GM12801 (cell line): ENCODE results near the gene SLC27A4.

Source experiments
- TF ChIP-seq, protein P1 (sequence below): IDR thresholded peaks from one replicate; pipeline ENCODE4 v1.5.1; 2011; ENCODE audit warnings: control low read depth; ENCODE audit not compliant: insufficient read length; ENCODE audit errors: extremely low read depth

SLC27A4 gene

DNA sequence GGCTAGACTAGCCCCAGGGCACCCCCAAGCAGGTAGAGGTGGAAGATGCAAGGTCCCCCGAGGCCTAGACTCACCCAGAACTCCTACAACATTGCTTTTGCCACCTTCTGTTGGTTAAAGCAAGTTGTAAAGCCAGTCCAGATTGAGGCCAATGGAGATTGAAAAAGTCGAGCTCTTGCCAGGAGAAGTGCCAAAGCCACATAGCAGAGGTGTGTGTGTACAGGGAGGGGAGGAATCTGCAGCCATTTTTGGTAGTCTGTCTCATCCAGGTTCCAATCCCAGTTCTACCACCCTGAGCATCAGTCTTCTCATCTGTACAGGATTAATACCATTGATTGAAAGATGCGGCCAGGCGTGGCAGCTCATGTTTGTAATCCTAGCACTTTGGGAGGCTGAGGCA is 18.5 kb downstream of the SLC27A4 start:
- TF ChIP-seq, protein P1, sequence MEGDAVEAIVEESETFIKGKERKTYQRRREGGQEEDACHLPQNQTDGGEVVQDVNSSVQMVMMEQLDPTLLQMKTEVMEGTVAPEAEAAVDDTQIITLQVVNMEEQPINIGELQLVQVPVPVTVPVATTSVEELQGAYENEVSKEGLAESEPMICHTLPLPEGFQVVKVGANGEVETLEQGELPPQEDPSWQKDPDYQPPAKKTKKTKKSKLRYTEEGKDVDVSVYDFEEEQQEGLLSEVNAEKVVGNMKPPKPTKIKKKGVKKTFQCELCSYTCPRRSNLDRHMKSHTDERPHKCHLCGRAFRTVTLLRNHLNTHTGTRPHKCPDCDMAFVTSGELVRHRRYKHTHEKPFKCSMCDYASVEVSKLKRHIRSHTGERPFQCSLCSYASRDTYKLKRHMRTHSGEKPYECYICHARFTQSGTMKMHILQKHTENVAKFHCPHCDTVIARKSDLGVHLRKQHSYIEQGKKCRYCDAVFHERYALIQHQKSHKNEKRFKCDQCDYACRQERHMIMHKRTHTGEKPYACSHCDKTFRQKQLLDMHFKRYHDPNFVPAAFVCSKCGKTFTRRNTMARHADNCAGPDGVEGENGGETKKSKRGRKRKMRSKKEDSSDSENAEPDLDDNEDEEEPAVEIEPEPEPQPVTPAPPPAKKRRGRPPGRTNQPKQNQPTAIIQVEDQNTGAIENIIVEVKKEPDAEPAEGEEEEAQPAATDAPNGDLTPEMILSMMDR = no peak

DNA sequence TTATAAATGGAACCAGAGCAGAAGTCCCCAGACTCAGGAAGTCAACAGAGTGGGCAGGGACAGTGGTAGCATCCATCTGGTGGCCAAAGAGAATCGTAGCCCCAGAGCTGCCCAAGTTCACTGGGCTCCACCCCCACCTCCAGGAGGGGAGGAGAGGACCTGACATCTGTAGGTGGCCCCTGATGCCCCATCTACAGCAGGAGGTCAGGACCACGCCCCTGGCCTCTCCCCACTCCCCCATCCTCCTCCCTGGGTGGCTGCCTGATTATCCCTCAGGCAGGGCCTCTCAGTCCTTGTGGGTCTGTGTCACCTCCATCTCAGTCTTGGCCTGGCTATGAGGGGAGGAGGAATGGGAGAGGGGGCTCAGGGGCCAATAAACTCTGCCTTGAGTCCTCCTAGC is 20.5 kb downstream of the SLC27A4 start:
- TF ChIP-seq, protein P1 = no peak

DNA sequence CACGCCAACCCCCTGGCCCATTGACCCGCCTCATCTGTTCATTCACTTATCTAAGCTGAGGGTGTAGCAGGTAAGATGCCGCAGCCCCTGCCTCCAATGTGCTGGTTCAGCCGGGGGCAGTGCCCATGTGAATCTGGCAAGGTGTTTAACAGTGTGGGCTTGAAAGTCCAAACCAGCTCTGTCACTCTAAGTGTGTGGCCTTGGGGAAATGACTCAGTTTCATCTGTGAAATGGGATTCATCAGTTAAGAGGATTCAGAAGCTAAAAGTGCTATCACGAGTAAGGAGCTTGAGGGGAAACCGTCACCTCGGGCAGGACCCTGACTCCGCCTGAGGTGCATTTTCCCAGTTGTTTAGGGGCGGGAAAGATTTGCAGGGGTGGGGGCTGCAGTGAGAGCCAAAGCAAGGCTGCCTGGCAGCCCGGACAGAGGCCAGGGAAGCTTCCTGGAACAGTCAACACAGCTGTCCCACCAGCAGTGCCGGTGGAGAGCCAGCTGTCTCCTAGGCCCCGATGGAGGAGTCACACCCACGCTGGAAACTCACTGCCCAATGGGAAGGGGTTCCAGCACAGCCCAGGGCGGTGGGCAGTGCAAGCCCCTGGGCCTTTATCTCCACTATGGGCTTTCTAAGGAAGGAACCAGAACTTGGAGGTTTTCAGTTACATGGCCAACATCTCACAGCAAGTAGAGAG is 21.1 kb downstream of the SLC27A4 start:
- TF ChIP-seq, protein P1 = no peak

DNA sequence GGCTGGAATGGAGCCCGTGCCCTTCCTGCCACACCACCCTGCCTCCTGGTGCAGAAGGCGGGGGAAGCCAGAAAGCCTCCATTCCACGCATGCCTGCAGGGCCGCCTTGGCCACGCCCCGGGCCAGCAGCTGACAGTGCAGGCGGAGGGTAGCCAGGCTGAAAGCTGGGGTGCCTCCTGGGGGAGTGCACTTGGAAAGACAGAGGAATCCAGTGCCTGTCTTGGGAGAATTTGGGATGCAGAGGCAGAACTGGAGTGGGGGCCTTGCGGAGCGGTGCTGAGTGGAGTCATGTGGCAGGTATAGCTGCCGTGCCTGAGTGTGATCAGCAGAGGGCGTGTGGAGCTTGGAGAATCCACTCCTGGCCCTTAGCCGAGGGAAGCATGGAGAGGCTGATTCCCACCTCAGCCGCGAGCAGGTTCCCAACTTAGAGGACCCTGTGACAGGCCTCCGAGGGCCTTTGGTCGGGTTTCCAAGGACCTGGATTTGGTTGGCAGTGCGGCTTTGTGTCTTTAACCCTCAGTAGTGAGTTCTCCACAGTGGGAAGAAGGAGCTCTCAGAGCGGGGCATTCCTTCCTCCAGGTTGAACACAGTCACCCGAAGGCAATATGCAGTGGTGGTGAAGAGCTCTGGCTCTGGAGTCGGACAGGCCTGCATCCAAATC is 21.8 kb downstream of the SLC27A4 start:
- TF ChIP-seq, protein P1 = no peak

DNA sequence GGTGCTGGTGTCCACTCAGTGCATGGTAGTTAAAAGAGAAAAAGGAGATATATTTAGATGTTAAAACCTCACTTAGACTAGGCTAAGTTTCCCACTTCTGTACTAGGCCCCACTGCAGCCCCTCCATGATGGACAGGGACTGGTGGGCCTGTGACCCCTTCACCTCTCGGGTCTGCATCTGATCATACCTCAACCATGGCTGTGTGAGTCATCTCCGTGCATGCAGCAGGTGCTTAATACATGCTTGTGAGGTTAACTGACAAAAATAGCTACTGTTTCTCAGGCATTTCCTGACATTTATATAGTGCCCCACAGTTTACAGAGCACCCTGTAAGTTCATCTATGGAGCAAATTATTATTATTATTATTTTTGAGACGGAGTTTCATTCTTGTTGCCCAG is 22.4 kb downstream of the SLC27A4 start:
- TF ChIP-seq, protein P1 = no peak

DNA sequence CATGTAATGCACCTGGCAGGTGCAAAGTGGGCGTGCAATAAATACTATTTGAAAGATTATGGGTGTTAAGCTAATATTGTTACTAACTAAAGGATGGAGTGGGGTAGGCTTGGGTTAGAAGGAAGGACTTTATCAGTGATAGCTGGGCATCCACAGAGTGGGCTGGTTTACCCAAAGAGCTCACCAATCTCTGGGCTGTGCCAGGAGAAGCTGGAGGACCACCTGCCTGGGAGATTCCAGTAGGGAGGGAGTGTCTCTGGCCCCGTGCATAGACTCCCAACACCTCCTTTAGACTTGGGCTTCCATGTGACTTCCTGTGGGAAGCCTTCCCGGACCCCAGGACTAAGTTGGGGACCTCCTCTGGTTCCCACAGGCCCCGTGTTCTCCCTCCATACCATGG is 25.2 kb downstream of the SLC27A4 start:
- TF ChIP-seq, protein P1 = no peak

DNA sequence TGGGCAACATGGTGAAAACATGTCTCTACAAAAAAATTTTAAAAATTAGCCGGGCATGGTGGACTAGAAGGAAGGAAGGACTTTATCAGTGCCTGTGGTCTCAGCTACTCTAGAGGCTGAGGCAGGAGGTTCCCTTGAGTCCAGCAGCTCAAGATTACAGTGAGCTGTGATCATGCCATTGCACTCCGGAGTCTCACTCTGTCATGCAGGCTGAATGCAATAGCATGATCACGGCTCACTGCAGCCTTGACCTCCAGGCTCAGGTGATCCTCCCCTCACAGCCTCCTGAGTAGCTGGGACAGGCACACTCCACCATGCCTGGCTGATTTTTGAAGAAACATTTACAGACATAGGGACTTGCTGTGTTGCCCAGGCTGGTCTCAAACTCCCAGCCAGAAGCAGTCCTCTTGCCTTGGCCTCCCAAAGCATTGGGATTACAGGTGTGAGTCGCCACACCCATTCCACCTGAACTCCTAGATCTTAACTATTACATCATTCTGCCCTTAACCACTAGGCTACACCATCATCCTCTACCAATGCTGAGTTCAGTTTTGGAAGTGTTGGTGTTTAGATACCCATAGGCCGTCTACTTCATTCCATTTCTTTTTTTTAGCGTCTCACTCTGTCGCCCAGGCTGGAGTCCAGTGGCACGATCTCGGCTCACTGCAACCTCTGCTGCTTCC is 28.8 kb downstream of the SLC27A4 start:
- TF ChIP-seq, protein P1 = no peak
